C4-2B (cell line): ENCODE data around the gene METTL22.

ENCODE experiments used
- ZFX ChIP-seq: fragments of 450-650 bp; IDR thresholded peaks from 2 replicates; pipeline ENCODE4 v1.6.1; 2017
- TF ChIP-seq, protein P1 (sequence below): fragments of 450-650 bp; conservative IDR thresholded peaks from 2 replicates; pipeline ENCODE4 v1.5.1; 2017; ENCODE audit warnings: mild to moderate bottlenecking

DNA sequence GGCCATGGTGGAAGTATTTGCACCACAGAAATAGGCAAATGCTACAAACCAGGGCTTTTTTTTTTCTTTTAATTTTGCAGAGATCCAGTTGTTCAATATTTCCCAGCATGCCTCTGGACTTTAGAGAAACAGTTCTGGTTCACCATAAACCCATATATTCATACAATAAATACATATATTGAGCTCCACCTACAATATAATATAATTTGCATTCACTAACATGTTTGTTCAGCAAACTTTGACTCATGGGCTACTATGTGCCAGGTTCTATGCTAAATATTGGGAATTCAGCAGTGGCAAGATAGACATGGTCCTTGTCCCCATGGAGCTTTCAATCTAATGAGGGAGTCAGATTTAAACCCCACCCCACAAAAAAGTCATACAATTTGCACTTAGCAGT, 34.4 kb upstream of the METTL22 start:
- TF ChIP-seq, protein P1, sequence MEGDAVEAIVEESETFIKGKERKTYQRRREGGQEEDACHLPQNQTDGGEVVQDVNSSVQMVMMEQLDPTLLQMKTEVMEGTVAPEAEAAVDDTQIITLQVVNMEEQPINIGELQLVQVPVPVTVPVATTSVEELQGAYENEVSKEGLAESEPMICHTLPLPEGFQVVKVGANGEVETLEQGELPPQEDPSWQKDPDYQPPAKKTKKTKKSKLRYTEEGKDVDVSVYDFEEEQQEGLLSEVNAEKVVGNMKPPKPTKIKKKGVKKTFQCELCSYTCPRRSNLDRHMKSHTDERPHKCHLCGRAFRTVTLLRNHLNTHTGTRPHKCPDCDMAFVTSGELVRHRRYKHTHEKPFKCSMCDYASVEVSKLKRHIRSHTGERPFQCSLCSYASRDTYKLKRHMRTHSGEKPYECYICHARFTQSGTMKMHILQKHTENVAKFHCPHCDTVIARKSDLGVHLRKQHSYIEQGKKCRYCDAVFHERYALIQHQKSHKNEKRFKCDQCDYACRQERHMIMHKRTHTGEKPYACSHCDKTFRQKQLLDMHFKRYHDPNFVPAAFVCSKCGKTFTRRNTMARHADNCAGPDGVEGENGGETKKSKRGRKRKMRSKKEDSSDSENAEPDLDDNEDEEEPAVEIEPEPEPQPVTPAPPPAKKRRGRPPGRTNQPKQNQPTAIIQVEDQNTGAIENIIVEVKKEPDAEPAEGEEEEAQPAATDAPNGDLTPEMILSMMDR: no peak
- TF ChIP-seq ZFX: no peak
